ENCODE results near the gene COL5A1. TPM values are rescaled to one million over a fixed set of nuclear protein-coding genes. Genes with fewer than 3 reads are reported as not detected.
"Not testable (repeated sequence)": the region's sequence is repeated elsewhere in the genome, so short reads cannot be mapped to it uniquely, and the experiment has no call there.

COL5A1 gene
- total and polyA plus RNA-seq, 2 donors (not counting 1 experiment from before 2014, with no cell fraction given), result 72.8 to 109 TPM

- H3K4me3 ChIP-seq (replicated peaks in 1 of 4; ENCODE audit: control extremely low read depth in 1 of 4, insufficient read depth in 1 of 4, low read depth in 3 of 4, low read length in 4 of 4), result no peak overlapping the region
- no peak for DNase-seq (ENCODE audit: low read depth in 2 of 2)
- H4K20me1 ChIP-seq (ENCODE audit: control insufficient read depth, extremely low read depth, insufficient read depth, low read length), result no peaks in the 10 kb centered on the region
- H3K4me1 ChIP-seq (ENCODE audit: control insufficient read depth, extremely low read depth, insufficient read depth, low read length), result peaks cover 12% of the 10 kb centered on the region
- H3K79me2 ChIP-seq (ENCODE audit: control insufficient read depth, insufficient read depth, low read length), result peaks cover 57% of the 10 kb centered on the region
- H3K27me3 ChIP-seq (ENCODE audit: control insufficient read depth, insufficient read depth, low read length), result no peaks in the 10 kb centered on the region
- TF ChIP-seq CTCF (conservative IDR thresholded peaks at IDR 0.05 in 1 of 2, IDR thresholded peaks at IDR 0.05 in 1 of 2; ENCODE audit: low read depth in 1 of 2, low read length in 2 of 2) (no peak), EZH2 (IDR thresholded peaks at IDR 0.05; ENCODE audit: low read length, missing control alignments) (no peak)
- peaks cover 7% of the 10 kb centered on the region for H3K36me3 ChIP-seq (ENCODE audit: control insufficient read depth, insufficient read depth, low read length)
- no peak overlapping the region for H3K27ac ChIP-seq (ENCODE audit: insufficient read depth, low read length)
- H3K4me2 ChIP-seq (ENCODE audit: extremely low read depth, insufficient read depth, low read length), result no peak overlapping the region
- H3K9ac ChIP-seq (ENCODE audit: insufficient read depth, low read length), result no peak overlapping the region
- H3K9me3 ChIP-seq (ENCODE audit: control insufficient read depth, insufficient read depth, low read depth, low read length), result no peaks in the 10 kb centered on the region
- no peak overlapping the region for H2AFZ ChIP-seq (ENCODE audit: low read length)
Observed at GRCh38 chr9:134684375-134684723, 42.7 kb downstream of the COL5A1 start.

- H3K9me3 ChIP-seq (ENCODE audit: control insufficient read depth, insufficient read depth, low read depth, low read length); H3K36me3 ChIP-seq (ENCODE audit: control insufficient read depth, insufficient read depth, low read length); H3K9ac ChIP-seq (ENCODE audit: insufficient read depth, low read length); H3K27me3 ChIP-seq (ENCODE audit: control insufficient read depth, insufficient read depth, low read length); H2AFZ ChIP-seq (ENCODE audit: low read length); H3K4me2 ChIP-seq (ENCODE audit: extremely low read depth, insufficient read depth, low read length); H4K20me1 ChIP-seq (ENCODE audit: control insufficient read depth, extremely low read depth, insufficient read depth, low read length); H3K27ac ChIP-seq (ENCODE audit: insufficient read depth, low read length); DNase-seq (ENCODE audit: low read depth in 2 of 2); H3K4me3 ChIP-seq (replicated peaks in 1 of 4; ENCODE audit: control extremely low read depth in 1 of 4, insufficient read depth in 1 of 4, low read depth in 3 of 4, low read length in 4 of 4): not testable (repeated sequence)
- H3K79me2 ChIP-seq (ENCODE audit: control insufficient read depth, insufficient read depth, low read length), result peaks cover 55% of the 10 kb centered on the region
- peaks cover 16% of the 10 kb centered on the region for H3K4me1 ChIP-seq (ENCODE audit: control insufficient read depth, extremely low read depth, insufficient read depth, low read length)
Observed at GRCh38 chr9:134684941-134685340, 43.3 kb downstream of the COL5A1 start.

GRCh38 chr9:134685784-134686183 is 44.2 kb downstream of the COL5A1 start:
- Histone ChIP-seq H2AFZ (ENCODE audit: low read length) (no peak overlapping the region), H3K9ac (ENCODE audit: insufficient read depth, low read length) (no peak overlapping the region), H3K9me3 (ENCODE audit: control insufficient read depth, insufficient read depth, low read depth, low read length) (no peaks in the 10 kb centered on the region), H3K36me3 (ENCODE audit: control insufficient read depth, insufficient read depth, low read length) (peaks cover 7% of the 10 kb centered on the region), H3K4me1 (ENCODE audit: control insufficient read depth, extremely low read depth, insufficient read depth, low read length) (peaks cover 15% of the 10 kb centered on the region), H4K20me1 (ENCODE audit: control insufficient read depth, extremely low read depth, insufficient read depth, low read length) (no peaks in the 10 kb centered on the region), H3K79me2 (ENCODE audit: control insufficient read depth, insufficient read depth, low read length) (peaks cover 55% of the 10 kb centered on the region), H3K27me3 (ENCODE audit: control insufficient read depth, insufficient read depth, low read length) (no peaks in the 10 kb centered on the region), H3K4me2 (ENCODE audit: extremely low read depth, insufficient read depth, low read length) (no peak overlapping the region), H3K4me3 (replicated peaks in 1 of 4; ENCODE audit: control extremely low read depth in 1 of 4, insufficient read depth in 1 of 4, low read depth in 3 of 4, low read length in 4 of 4) (no peak overlapping the region), H3K27ac (ENCODE audit: insufficient read depth, low read length) (no peak overlapping the region)
- no peak for DNase-seq (ENCODE audit: low read depth in 2 of 2)
- TF ChIP-seq EZH2 (IDR thresholded peaks at IDR 0.05; ENCODE audit: low read length, missing control alignments), result no peak
- no peak for TF ChIP-seq CTCF (conservative IDR thresholded peaks at IDR 0.05 in 1 of 2, IDR thresholded peaks at IDR 0.05 in 1 of 2; ENCODE audit: low read depth in 1 of 2, low read length in 2 of 2)

Measured in fibroblast of lung (primary cell).